22Rv1 (cell line): ENCODE measurements around the gene ANKRD33B.

Experiments used
- ZFX ChIP-seq: fragments of 450-650 bp; IDR thresholded peaks from 2 replicates; pipeline ENCODE4 v1.6.1; 2017; ENCODE audit warnings: antibody characterized with exemption, borderline replicate concordance
- TF ChIP-seq, protein P1 (sequence below): fragments of 450-650 bp; IDR thresholded peaks from 2 replicates; pipeline ENCODE4 v1.5.1; 2017; ENCODE audit warnings: mild to moderate bottlenecking

- TF ChIP-seq, protein P1, sequence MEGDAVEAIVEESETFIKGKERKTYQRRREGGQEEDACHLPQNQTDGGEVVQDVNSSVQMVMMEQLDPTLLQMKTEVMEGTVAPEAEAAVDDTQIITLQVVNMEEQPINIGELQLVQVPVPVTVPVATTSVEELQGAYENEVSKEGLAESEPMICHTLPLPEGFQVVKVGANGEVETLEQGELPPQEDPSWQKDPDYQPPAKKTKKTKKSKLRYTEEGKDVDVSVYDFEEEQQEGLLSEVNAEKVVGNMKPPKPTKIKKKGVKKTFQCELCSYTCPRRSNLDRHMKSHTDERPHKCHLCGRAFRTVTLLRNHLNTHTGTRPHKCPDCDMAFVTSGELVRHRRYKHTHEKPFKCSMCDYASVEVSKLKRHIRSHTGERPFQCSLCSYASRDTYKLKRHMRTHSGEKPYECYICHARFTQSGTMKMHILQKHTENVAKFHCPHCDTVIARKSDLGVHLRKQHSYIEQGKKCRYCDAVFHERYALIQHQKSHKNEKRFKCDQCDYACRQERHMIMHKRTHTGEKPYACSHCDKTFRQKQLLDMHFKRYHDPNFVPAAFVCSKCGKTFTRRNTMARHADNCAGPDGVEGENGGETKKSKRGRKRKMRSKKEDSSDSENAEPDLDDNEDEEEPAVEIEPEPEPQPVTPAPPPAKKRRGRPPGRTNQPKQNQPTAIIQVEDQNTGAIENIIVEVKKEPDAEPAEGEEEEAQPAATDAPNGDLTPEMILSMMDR: no peak
- TF ChIP-seq ZFX: no peak
Measured at GRCh38 chr5:10615693-10616092, 51.8 kb downstream of the ANKRD33B start.
